Caki2 (cell line): ENCODE data around the gene FBXW4. TPM values are rescaled to one million over a fixed set of nuclear protein-coding genes. Genes with fewer than 3 reads are reported as not detected.
"Not testable (repeated sequence)": the region's sequence is repeated elsewhere in the genome, so short reads cannot be mapped to it uniquely, and the experiment has no call there.

Experiments
- DNase-seq: peaks from one replicate; pipeline ENCODE4 v3.0.0-alpha.2; 2015; ENCODE audit warnings: low read depth
- in situ Hi-C: cut with HindIII; loops from 2 replicates; pipeline ENCODE4 v1.10.0; 2016; ENCODE audit warnings: low sequenced_read_pairs, low pct_unique_long_range_greater_than_20kb, mixed read lengths
- total RNA-seq: library from RNA; depleted of rRNA; stranded (reverse); fragments of >200 nt; shearing (Covaris generic); gene quantifications from 2 replicates; pipeline ENCODE4 v1.2.3, GENCODE V29; 2014; ENCODE audit warnings: low replicate concordance

The FBXW4 gene
- total RNA-seq, 1 experiment from 2014 or later: 72.0 TPM

GRCh38 chr10:101611096-101611905 lies 83.7 kb downstream of the FBXW4 start:
- DNase-seq: no peak
- in situ Hi-C loops: no loop called here

- no peak for DNase-seq
- in situ Hi-C loops: no loop called here
Observed at GRCh38 chr10:101609481-101609880, 85.5 kb downstream of the FBXW4 start.

GRCh38 chr10:101607124-101607523 lies 87.8 kb downstream of the FBXW4 start:
- in situ Hi-C loops: no loop called here
- DNase-seq: no peak

GRCh38 chr10:101602761-101603398 lies 92.1 kb downstream of the FBXW4 start:
- peak; percentile 50 for DNase-seq
- in situ Hi-C loops: no loop called here

- DNase-seq: no peak
- in situ Hi-C loops: no loop called here
Observed at GRCh38 chr10:101601541-101601940, 93.4 kb downstream of the FBXW4 start.

GRCh38 chr10:101597091-101597900 lies 97.7 kb downstream of the FBXW4 start:
- in situ Hi-C loops: no loop called here
- DNase-seq: no peak

- in situ Hi-C loops: no loop called here
Observed at GRCh38 chr10:101595591-101596433, 99.2 kb downstream of the FBXW4 start.

GRCh38 chr10:101593331-101593730 lies 101.6 kb downstream of the FBXW4 start:
- DNase-seq, in situ Hi-C loops: not testable (repeated sequence)

More at GRCh38 chr10:101595591-101596433, 99.2 kb downstream of the FBXW4 start:
- DNase-seq: no peak

- peak; percentile 48 for DNase-seq
- in situ Hi-C loops: no loop called here
Observed at GRCh38 chr10:101588879-101589278, 106.1 kb downstream of the FBXW4 start.

GRCh38 chr10:101587725-101588653 lies 107.0 kb downstream of the FBXW4 start, which contains the start of the genes DPCD and POLL:
TSS of gene DPCD (plus strand) at chr10:101588321. CDS start at chr10:101588337, 16 bp downstream.
TSS of gene POLL (minus strand) at chr10:101588257. CDS start at chr10:101587360, 897 bp downstream.
- DNase-seq: peak; percentile 92
- in situ Hi-C loops: no loop called here

- in situ Hi-C loops: no loop called here
- DNase-seq: no peak
Observed at GRCh38 chr10:101585841-101586240, 109.1 kb downstream of the FBXW4 start.

- no peak for DNase-seq
- in situ Hi-C loops: no loop called here
Observed at GRCh38 chr10:101580486-101581399, 114.2 kb downstream of the FBXW4 start.

GRCh38 chr10:101579516-101579870 lies 115.5 kb downstream of the FBXW4 start:
- no peak for DNase-seq
- in situ Hi-C loops: no loop called here

- in situ Hi-C loops: no loop called here
Observed at GRCh38 chr10:101578803-101579515, 116.0 kb downstream of the FBXW4 start.

GRCh38 chr10:101578192-101578591 lies 116.8 kb downstream of the FBXW4 start:
- no peak for DNase-seq
- in situ Hi-C loops: no loop called here

More at GRCh38 chr10:101578803-101579515, 116.0 kb downstream of the FBXW4 start:
- DNase-seq: no peak
